Sciatic nerve (tissue), 2 donors: ENCODE measurements around the gene SPRR2F. TPM values are rescaled to one million over a fixed set of nuclear protein-coding genes. Genes with fewer than 3 reads are reported as not detected.
"Not testable (repeated sequence)": the region's sequence is repeated elsewhere in the genome, so short reads cannot be mapped to it uniquely, and the experiment has no call there.

Source experiments
- ATAC-seq: fragments of 200-7000 bp; cut with Tn5 transposase; one replicate; pipeline ENCODE4 v1.9.1; 2020; ENCODE audit warnings: mild to moderate bottlenecking, moderate library complexity
- DNase-seq: peaks from one replicate; pipeline ENCODE4 v3.0.0-alpha.2; 2020; ENCODE audit warnings: low spot score
- intact Hi-C: fragments of 100-400 bp; cut with DNase I; formaldehyde crosslinking; loops from one replicate; pipeline ENCODE4 v1.14.2; 2022
- total RNA-seq: library from RNA; stranded (reverse); fragmentation: NEBNext Ultra II Directional; extraction: Animal tissue kit (Norgen Biotek cat#: 25700); gene quantifications from one replicate; pipeline ENCODE4 v1.2.1, GENCODE V29; 2021
- donor health status: DM: no; HTN: no; CAD: no.
- donor health status: DM: no; HTN: no; CAD: no.

SPRR2F gene, protein sequence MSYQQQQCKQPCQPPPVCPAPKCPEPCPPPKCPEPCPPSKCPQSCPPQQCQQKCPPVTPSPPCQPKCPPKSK
- total RNA-seq: not detected

DNA sequence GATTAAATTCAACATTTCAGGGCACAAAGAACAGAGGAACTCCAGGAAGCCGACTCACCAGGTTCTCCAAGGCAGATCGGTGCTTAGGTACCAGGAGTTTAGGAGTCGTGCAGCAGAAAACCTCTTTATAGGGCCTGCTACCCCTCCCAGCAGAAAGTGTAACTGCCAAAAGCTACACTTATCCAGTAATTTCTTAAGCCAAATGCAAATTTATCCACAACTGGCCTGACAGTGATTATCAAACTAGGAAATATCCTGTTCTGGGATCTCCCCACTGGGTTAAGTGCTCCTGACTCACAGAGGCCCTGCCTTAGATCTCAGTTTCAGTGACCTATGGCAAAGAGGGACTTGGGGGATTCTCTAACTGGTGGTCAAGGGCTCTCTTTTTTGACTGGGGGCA lies at the start of gene SPRR2F:
Gene SPRR2F, minus strand, starts transcription at position 101 of the 400 bp plus-strand sequence. CDS start 783 bp downstream, outside the sequence.
- intact Hi-C loops: no loop called here
- DNase-seq (no peak), ATAC-seq (no peak)

DNA sequence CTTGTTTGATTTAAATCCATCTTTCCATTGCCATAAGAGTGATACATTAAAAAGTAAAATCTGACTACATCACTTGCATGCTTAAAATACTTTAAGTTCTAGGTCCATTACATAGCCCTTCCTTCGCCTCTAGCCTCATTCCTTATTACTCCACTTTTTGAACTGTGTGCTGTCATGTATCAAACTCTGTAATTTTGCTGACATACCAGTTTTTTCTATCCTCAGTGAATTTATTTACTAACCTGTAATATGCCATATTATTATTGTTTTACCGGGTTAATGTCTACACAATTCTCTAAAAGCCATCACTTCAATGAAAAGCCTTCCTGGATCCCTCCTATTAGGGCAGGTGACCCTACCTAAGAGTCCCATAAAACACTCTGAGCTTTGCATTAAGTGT lies 42.2 kb upstream of the SPRR2F start:
- ATAC-seq (no peak), DNase-seq (no peak)
- intact Hi-C loops: no loop called here

DNA sequence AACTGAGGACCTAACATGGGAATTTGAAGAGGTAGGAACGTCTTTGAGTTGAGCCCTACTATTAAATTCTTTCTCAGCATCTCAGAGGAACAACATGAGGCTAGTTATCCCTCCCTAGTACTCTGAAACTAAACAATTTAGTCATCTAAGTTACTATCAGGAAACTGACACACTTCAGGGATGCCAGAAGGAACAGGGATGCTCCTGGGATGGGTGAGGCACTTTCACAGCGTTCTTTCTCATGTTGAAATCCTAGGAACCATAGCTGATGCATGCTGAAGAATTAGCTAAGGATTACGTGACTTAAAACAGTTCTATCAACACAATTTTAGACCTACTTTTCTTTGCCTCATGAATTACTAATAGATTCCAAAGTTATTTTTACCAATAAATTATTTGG lies 39.2 kb upstream of the SPRR2F start:
- DNase-seq (no peak), ATAC-seq (no peak)
- intact Hi-C loops: no loop called here

DNA sequence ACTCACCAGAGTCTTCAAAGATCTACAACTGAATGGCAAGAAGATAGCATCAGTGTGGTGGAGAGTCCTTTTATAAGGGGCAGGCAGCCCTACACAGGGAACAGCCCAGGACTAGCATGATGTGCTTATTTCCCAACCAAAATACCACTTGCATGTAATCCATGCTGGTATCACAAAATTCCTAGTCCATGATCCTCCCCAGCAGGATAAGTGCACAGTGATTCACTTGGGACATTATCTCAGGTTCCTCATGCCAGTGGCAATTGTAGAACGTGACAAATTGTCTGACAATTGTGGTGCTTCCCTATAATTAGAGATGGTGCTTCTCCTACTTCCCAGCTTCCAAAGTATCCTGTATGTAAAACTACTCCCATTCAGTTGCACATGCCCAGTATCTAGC lies 37.5 kb upstream of the SPRR2F start, which contains the start of gene SPRR2G:
Gene SPRR2G, minus strand, starts transcription at position 45 of the 400 bp plus-strand sequence. CDS start 780 bp downstream, outside the sequence.
- DNase-seq (no peak), ATAC-seq (no peak)
- intact Hi-C loops: no loop called here

DNA sequence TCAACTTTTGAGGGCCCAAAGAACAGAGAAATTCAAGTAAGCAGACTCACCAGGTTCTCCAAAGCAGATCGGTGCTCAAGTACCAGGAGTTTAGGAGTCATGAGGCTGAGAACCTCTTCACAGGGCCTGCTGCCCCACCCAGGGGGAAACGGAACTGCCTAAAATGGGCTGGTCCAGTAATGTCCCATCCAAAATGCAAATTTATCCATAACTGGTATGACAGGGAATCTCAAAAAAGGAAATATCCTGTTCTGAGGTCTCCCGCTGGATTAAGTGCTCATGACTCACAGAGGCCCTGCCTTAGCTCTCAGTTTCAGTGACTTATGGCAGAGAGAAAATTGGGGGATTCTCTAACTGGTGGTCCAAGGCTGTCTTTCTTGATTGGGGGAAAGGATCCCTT lies 28.1 kb upstream of the SPRR2F start:
- ATAC-seq (no peak), DNase-seq (no peak)
- intact Hi-C loops: no loop called here

DNA sequence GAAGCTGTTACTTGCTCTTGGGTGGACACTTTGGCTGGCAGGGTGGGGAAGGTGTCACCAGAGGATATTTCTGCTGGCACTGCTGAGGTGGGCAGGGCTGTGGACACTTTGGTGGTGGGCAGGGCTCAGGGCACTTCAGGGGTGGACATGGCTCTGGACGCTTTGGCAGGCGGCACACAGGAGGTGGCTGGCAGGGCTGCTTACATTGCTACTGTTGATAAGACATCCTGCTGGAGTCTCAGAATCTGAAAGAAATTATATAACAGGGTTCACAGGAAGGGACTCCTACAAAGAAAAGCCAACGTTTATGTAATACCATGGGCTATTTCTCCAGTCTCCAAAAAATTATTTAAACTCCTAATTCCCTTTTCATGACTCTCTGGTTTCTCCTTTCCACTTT lies 27.2 kb upstream of the SPRR2F start:
- intact Hi-C loops: no loop called here

DNA sequence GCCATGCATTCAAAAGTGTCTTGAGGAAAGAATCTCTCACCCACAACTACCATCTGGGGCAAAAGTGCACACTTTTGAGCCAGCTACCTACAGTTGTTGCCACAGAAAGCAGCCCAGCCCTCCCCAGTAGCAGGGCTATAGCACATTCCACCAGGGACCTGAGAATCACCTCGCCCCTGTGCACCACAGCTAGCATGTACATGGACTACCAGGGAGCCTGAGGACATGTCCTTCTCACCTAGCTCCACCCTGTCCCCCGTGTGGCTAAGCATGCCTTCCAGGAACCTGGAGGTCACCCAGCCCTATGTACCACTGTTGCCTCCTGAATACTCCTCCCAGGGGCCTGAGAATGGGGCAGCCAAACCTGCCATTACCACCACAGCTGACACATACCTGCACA lies 20.4 kb upstream of the SPRR2F start:
- intact Hi-C loops: no loop called here
- no peak for DNase-seq
- no peak for ATAC-seq

More for the DNA sequence above, 27.2 kb upstream of the SPRR2F start:
- DNase-seq: no peak
- no peak for ATAC-seq

DNA sequence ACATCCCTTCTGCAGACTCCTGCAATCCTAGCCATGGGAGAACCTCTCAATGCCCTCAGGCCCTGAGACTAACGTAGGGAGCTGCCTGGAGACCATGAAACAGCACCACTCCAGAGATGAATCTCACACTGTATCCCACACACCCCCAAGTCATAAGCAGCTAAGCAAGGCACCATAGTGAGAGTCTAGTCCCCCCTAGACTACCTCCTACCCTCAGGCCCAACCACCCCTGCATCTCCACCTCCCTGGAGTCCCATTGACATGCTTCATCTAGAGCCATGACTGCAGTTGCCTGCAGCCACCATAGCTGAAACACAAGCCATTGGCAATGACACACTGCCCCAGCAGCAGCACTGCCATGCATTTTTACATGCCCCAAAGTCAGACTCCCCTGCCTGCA lies 20.0 kb upstream of the SPRR2F start:
- ATAC-seq (no peak), DNase-seq (no peak)
- intact Hi-C loops: no loop called here

DNA sequence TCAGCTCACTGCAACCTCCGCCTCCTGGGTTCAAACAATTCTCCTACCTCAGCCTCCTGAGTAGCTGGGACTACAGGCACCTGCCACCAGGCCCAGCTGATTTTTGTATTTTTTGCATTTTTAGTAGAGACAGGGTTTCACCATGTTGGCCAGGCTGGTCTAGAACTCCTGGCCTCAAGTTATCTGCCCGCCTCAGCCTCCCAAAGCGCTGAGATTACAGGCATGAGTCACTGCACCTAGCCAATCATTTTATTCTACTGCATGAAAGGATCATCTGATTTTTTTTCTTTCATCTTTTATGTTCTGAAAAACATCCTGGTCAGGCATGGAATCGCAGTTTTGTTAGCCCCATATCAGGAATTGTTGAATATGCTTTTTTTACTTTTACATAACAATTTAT lies 15.4 kb upstream of the SPRR2F start:
- intact Hi-C loops, ATAC-seq: not testable (repeated sequence)

DNA sequence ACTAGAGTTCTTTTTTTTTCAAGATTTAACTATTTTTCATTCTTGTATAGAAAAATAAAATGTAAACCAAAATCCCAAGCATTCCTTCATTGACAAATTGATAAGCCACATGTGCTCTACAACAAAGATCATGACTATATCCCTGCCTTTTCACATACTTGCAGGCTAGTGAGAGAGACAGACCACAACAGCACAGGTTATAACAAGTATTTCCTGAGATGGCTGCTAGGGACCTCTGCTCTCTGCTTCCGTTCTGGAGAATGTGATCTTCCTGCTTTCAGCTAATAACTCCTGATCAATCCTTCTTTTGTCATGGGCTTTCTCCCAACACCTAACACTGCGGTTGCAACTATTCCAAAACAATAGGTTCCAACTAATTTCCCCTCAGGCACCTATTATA lies 14.0 kb upstream of the SPRR2F start:
- no peak for DNase-seq
- intact Hi-C loops: no loop called here
- no peak for ATAC-seq

More for the DNA sequence above, 15.4 kb upstream of the SPRR2F start:
- DNase-seq: not testable (repeated sequence)

DNA sequence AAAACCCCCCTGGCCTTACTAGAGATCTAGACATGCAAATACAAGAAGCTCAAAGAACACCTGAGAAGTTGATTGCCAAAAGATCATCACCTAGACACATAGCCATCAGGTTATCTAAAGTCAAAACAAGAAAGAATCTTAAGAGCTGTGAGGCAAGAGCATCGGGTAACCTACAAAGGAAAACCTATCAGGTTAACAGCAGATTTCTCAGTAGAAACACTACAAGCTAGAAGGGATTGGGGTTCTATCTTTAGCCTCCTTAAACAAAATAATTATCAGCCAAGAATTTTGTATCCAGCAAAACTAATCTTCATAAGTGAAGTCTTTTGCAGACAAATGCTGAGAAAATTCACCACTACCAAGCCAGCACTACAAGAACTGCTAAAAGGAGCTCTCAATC lies 12.2 kb upstream of the SPRR2F start:
- ATAC-seq (no peak), DNase-seq (no peak)
- intact Hi-C loops: no loop called here

DNA sequence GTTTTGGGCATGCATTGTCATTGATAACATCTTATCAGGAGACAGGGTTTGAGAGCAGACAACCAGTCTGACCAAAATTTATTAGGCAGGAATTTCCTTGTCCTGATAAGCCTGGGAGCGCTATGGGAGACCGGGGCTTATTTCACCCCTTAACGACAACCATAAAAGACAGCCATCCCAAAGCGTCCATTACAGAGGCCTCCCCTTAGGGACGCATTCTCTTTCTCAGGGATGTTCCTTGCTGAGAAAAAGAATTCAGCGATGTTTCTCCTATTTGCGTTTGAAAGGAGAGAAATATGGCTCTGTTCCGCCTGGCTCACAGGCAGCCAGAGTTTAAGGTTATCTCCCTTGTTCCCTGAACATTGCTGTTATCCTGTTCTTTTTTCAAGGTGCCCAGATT lies 10.5 kb upstream of the SPRR2F start:
- intact Hi-C loops, DNase-seq, ATAC-seq: not testable (repeated sequence)

DNA sequence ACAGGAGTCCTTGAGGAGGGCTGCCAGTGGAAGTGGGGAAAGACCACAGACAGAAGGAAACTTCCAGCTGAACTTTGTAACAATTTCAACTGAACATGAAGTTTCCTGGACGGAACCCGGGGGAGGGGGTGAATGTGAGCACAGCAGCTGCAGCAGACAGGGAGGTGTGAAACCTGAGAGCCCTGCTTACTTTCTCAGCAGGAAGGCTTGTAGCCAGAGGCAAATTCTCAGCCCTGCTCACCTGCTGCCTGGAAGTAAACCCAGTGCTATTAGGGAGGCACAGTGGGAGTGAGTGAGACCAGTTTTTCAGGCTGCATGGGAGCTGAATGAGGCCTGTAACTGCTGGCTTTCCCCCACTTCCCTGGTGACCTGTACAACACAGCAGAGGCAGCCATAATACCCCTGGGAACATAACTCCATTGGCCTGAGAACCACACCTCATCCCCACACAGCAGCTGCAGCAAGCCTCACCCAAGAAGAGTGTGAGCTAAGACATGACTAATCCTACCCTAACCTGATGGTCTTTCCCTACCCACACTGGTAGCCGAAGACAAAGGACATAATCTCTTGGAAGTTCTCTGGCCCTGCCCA lies 9.6 kb upstream of the SPRR2F start:
- no peak for ATAC-seq
- intact Hi-C loops: no loop called here
- DNase-seq: no peak

DNA sequence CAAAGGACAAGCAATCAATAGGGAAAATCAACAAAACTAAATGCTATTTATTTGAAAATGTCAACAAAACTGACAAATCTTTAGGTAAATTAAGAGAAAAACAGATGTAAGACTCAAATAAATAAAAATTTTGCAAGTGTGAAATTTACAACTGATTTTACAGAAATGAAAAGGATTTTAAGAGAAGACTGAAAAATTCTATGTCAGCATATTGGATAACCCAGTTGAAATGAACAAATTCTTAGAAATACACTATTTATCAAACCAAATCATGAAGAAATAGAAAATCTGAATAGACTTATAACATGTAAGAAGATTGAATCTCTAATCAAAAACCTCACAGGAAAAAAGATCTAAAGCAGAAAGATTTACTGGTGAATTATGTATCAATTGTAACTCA lies 7.6 kb upstream of the SPRR2F start:
- intact Hi-C loops: no loop called here
- DNase-seq (no peak), ATAC-seq (no peak)

DNA sequence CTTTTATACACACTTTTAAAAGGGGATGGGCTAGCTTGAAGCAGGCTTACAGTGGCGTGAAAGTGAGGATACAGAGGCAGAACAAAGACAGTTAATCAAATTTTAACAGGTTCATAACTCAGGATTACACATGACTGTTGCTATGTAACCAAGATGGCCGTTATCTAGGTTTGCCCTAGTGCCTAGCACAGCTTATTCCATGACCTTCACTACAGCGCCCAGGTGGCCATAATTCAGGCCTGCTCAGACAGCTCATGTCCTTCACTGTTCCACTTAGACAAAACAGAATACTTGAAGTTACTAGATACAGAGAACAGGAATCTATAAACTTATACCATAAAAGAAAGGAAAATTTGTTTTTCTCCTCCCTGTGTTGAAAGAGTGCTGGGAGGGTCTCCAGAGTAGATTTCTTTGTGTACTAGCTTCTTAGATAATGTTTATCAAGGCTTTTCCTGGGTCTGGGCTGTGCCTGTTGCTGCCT lies 6.2 kb upstream of the SPRR2F start:
- ATAC-seq: no peak
- intact Hi-C loops: no loop called here
- DNase-seq: no peak

DNA sequence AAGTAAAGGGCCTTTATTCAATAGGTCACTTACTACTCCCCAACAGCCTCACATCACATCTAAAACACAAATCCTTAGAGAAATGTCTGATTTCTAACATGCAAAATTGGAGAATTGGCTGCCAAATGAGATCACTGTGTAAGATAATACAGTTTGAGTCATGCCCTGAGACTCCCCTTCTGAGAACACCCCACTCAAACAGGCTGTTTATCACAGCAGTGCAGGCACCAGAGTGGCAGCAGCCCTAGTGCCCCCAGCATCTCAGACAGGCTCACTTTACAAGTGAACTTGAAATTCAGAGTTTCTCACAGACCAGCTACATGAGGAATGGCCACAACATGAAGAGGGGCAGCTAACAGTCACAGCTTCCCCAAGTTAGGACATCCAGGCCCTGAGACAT lies 1.9 kb upstream of the SPRR2F start:
- intact Hi-C loops, DNase-seq, ATAC-seq: not testable (repeated sequence)

DNA sequence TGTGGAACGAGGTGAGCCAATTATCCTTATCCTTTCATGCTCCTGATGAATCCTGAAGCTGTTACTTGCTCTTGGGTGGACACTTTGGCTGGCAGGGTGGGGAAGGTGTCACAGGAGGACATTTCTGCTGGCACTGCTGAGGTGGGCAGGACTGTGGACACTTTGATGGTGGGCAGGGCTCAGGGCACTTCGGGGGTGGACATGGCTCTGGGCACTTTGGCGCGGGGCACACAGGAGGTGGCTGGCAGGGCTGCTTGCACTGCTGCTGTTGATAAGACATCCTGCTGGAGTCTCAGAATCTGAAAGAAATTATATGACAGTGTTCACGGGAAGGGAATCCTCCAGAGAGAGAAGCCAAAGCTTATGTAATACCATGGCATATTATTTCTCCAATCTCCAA lies 862 bp downstream of the SPRR2F start:
- intact Hi-C loops, DNase-seq, ATAC-seq: not testable (repeated sequence)

DNA sequence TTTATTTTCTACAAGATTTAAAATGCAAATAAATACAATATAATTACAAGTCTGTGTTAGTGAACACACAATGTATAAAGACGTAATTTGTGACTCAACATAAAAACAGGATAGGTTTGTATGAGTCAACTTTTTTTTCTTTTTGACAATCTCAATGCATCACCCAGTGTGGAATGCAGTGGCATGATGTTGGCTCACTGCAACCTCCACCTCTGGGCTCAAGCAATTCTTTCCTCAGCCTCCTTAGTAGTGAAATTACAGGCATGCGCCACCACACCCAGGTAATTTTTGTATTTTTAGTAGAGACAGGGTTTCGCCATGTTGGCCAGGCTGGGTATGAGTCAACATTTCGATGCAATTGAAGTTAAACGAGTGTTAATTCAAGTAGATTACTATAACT lies 13.1 kb downstream of the SPRR2F start:
- intact Hi-C loops: no loop called here
- ATAC-seq (no peak), DNase-seq (no peak)

DNA sequence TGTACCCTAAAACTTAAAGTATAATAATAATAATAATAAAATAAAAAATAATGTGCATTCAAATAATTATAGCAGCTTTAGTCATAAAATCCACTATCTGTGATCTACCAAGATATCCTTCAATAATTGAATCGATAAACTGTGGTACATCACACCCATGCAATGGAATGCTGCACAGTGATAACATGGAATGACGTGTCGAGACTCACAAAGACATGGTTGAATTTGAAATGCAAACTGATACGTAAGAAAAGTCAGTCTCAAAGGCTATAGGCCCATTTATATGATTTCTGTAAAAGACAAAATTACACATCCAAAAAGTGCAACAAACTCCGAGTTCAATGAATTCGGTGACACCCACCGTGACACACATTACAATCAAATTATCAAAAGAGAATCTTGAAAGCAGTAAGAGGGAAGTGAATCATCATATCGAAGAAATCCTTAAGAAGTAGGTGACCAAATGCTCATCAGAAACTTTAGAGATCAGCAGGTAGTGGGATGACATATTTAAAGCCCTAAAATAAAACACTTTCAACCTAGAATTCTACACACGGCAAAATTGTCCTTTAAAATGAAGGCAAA lies 13.8 kb downstream of the SPRR2F start:
- intact Hi-C loops: no loop called here
- no peak for ATAC-seq
- DNase-seq: no peak

DNA sequence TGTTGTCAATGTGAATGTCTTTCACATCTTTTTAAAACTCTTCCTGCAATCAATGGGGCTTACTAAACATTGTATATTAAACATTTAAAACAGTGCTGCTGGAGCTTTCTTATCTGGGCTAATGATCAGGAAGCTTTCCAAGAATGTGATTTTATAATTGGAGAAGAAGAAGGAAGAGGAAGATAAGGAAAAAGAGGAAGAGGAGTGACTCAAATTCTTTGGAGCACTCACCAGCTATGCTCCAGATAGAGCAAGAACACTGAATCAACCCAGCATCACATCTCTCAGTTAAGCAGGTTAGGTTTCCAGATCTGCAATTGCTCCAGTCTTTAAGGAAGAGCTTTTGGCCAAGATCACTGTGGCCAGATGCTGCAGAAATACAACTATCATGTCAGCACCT lies 17.6 kb downstream of the SPRR2F start:
- DNase-seq: no peak
- intact Hi-C loops: no loop called here
- ATAC-seq: no peak

DNA sequence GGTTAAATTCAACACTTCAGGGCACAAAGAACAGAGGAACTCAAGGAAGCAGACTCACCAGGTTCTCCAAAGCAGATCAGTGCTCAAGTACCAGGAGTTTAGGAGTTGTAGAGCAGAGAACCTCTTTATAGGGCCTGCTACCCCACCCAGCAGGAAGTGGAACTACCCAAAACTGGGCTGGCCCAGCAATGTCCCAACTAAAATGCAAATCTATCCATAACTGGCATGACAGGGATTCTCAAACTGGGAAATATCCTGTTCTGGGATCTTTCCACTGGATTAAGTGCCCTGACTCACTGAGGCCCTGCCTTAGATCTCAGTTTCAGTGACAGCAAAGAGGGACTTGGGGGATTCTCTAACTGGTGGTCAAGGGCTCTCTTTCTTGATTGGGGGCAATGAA lies 18.9 kb downstream of the SPRR2F start, which contains the start of gene SPRR2E:
Gene SPRR2E, minus strand, starts transcription at position 101 of the 400 bp plus-strand sequence. CDS start 775 bp downstream, outside the sequence.
- ATAC-seq: no peak
- DNase-seq: no peak
- intact Hi-C loops: no loop called here
